ENCODE measurements around the gene TMEM163.

Gene TMEM163

DNA sequence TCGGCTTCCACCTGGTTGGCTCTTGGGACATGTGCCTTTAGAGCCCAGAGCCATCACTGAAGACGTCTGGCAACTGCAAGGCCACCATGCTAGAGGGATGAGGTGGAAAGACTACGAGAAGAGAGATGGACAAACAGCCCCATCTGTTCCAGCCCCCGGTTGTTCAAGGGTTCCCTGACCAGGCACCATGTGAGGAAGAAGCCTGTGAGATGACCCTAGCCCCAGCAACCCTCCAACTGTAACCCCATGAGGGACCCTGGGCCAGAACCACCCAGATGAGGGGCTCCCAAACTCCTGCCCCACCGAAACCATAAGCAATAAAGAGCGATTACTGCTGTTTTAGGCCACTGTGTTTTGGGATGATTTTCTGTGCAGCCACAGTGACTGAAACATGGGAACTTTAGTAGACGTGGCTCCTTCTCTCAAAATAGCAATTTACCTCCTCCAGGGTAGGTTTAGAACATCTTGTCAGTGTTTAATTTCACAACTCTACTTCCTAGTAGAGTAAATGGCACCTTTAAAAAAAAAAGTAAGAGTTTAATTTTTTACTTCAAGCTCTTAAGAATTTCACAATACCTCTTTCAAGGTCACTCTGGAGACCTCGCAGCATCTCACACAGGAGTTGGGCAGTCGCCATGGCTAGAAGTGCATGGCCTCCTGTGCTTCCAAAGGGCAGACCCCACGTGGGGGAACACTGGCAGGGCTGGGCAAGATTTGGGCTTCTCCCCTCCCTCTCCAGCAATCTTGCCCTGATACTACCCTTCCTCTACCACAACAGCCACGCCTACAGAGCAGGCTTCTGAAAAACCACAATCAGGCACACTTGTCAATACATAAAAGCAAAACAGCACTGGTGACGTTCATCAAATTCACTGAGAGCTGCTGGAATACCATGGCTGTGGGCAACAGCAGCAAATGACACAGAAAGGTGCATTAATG, 48.8 kb downstream of the TMEM163 start:
- peaks cover 9% of the 10 kb centered on the region for H3K27me3 ChIP-seq
- TF ChIP-seq, protein P1, sequence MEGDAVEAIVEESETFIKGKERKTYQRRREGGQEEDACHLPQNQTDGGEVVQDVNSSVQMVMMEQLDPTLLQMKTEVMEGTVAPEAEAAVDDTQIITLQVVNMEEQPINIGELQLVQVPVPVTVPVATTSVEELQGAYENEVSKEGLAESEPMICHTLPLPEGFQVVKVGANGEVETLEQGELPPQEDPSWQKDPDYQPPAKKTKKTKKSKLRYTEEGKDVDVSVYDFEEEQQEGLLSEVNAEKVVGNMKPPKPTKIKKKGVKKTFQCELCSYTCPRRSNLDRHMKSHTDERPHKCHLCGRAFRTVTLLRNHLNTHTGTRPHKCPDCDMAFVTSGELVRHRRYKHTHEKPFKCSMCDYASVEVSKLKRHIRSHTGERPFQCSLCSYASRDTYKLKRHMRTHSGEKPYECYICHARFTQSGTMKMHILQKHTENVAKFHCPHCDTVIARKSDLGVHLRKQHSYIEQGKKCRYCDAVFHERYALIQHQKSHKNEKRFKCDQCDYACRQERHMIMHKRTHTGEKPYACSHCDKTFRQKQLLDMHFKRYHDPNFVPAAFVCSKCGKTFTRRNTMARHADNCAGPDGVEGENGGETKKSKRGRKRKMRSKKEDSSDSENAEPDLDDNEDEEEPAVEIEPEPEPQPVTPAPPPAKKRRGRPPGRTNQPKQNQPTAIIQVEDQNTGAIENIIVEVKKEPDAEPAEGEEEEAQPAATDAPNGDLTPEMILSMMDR (IDR thresholded peaks at IDR 0.05) = no peak
- H3K4me3 ChIP-seq (ENCODE audit: low read depth in 1 of 2, low read length in 1 of 2) = no peak overlapping the region
- H3K4me1 ChIP-seq (ENCODE audit: control insufficient read depth in 1 of 2, insufficient read depth in 1 of 2, low read depth in 1 of 2, low read length in 1 of 2) = no peaks in the 10 kb centered on the region
- H3K27ac ChIP-seq = no peak overlapping the region
- no peaks in the 10 kb centered on the region for H3K9me3 ChIP-seq
- H3K36me3 ChIP-seq = no peaks in the 10 kb centered on the region

DNA sequence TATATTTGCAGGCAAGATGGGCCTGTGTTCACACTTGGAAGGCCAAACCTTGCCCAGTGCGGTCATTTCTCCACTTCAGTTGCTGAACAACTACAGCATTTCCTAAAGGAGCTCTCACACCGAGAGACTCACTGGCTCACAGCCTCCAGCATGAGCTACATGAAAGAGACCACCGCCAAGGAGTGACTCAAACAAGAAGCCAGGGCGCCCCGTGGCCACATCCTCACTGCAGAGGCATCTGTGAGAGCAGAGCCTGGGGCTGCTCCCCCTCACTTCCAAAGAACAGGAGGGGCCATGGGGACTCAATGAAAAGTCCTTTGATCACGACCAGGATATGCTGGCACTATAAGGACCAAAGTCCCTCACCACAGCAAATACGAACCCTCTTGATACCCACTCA, 50.0 kb downstream of the TMEM163 start:
- TF ChIP-seq, protein P1 (IDR thresholded peaks at IDR 0.05) = no peak
- Histone ChIP-seq H3K27me3 (peaks cover 9% of the 10 kb centered on the region), H3K4me1 (ENCODE audit: control insufficient read depth in 1 of 2, insufficient read depth in 1 of 2, low read depth in 1 of 2, low read length in 1 of 2) (no peaks in the 10 kb centered on the region), H3K27ac (no peak overlapping the region), H3K9me3 (no peaks in the 10 kb centered on the region), H3K36me3 (no peaks in the 10 kb centered on the region), H3K4me3 (ENCODE audit: low read depth in 1 of 2, low read length in 1 of 2) (no peak overlapping the region)

DNA sequence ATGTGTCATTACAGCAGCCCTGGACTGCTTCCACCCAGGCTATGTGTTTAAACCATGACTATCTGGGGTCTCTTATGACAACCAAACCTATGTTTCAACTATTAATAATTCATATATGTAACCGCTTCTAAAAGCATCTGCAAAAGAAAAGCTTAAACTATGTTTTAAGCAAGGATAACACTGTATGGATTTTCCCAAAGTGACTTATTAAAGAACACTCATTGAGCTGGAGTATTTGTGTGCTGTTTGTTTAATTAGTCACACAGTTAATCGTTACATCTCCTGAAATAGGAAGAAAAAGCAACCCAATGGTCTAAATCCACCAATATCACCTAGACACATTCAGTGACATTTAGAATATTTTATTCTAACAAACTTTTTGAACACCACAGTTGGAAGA, 51.3 kb downstream of the TMEM163 start:
- Histone ChIP-seq H3K9me3 (no peaks in the 10 kb centered on the region), H3K4me1 (ENCODE audit: control insufficient read depth in 1 of 2, insufficient read depth in 1 of 2, low read depth in 1 of 2, low read length in 1 of 2) (no peaks in the 10 kb centered on the region), H3K4me3 (ENCODE audit: low read depth in 1 of 2, low read length in 1 of 2) (no peak overlapping the region), H3K36me3 (no peaks in the 10 kb centered on the region), H3K27me3 (peaks cover 9% of the 10 kb centered on the region), H3K27ac (no peak overlapping the region)
- TF ChIP-seq, protein P1 (IDR thresholded peaks at IDR 0.05) = no peak

DNA sequence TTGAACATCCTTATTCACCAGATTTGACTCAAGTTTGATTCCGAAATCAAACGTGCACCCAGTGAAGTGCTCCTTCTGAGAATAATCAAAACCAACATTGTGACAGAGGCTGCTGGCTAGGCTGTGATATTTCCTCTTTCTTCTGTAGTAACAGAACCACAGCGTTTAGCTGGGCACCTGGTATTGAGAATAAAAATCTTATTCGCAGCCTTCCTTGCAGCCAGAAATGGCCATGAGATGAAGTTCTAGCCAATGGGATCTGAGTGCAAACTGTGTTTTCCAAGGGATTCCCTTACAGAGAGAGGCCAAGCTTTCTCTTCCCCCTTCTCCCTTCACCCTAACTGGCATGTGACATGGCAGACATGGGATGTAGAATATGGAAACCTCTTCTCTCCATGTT, 51.7 kb downstream of the TMEM163 start:
- Histone ChIP-seq H3K4me3 (ENCODE audit: low read depth in 1 of 2, low read length in 1 of 2) (no peak overlapping the region), H3K4me1 (ENCODE audit: control insufficient read depth in 1 of 2, insufficient read depth in 1 of 2, low read depth in 1 of 2, low read length in 1 of 2) (no peaks in the 10 kb centered on the region), H3K27ac (no peak overlapping the region), H3K9me3 (no peaks in the 10 kb centered on the region), H3K36me3 (no peaks in the 10 kb centered on the region), H3K27me3 (peaks cover 9% of the 10 kb centered on the region)
- TF ChIP-seq, protein P1 (IDR thresholded peaks at IDR 0.05) = no peak

DNA sequence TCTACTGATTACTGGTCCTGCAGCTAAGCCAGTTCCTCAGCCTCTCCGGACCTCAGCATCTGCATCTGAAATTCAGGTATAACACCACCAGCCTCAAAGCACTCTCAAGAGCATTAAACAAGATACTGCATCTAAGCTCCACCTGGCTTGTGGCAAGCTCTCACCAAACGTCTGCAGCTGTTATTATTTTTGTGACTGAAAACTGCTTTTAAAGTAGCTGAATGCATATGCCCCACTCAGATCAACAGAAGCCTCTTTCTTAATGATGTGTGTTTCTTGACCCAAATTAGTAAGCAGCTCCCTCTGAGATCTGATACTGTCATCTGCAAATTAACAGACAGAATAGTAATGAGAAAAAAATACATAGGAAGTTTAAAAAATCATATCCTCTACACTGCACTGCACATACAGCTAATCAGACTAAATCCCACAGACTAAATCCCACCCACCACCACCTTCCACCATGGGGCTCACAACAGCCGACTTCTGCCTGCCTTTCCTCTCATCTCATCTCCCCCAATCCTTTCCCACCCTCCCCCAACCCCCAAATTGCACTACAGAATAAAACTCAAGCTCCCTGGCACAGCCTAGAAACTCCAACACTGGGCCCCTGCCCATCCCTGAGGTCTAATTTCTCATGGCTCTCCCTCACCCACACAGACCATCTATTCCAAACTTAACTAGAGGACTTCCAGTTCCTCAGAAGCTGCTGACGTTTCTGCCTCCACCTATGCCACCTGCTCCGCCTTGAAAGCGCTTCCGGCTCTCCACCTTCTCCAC, 52.9 kb downstream of the TMEM163 start:
- Histone ChIP-seq H3K4me3 (ENCODE audit: low read depth in 1 of 2, low read length in 1 of 2) (no peak overlapping the region), H3K4me1 (ENCODE audit: control insufficient read depth in 1 of 2, insufficient read depth in 1 of 2, low read depth in 1 of 2, low read length in 1 of 2) (no peaks in the 10 kb centered on the region), H3K36me3 (no peaks in the 10 kb centered on the region), H3K27ac (no peak overlapping the region), H3K27me3 (peaks cover 9% of the 10 kb centered on the region), H3K9me3 (no peaks in the 10 kb centered on the region)
- TF ChIP-seq, protein P1 (IDR thresholded peaks at IDR 0.05) = no peak
